GM12892 (cell line): ENCODE results near the gene FAU.

ENCODE experiments used
- DNase-seq: peaks from one replicate; pipeline ENCODE4 v3.0.0; 2011; ENCODE audit not compliant: insufficient read length
- FAIRE-seq: peaks from 2 replicates; lab custom pipeline; 2011; peaks lifted over from hg19 to GRCh38; lab: Jason Lieb, UNC
- POLR2A ChIP-seq: IDR thresholded peaks from 2 replicates; pipeline ENCODE4 v1.6.1; 2011; ENCODE audit warnings: low read depth, low read length, control low read depth
- POLR2AphosphoS5 ChIP-seq: IDR thresholded peaks from 2 replicates; pipeline ENCODE4 v1.6.1; 2011; ENCODE audit warnings: low read depth, low read length, control low read depth
- TAF1 ChIP-seq: IDR thresholded peaks from 2 replicates; pipeline ENCODE4 v1.6.1; 2011; ENCODE audit warnings: low read depth, mild to moderate bottlenecking, control low read depth, low read length, borderline replicate concordance

Gene FAU

GRCh38 chr11:65109231-65110198 lies 12.4 kb downstream of the FAU start:
- FAIRE-seq (no peak), DNase-seq (no peak)
- TF ChIP-seq POLR2AphosphoS5 (0 out of 2 replicates have a peak, but pooled peaks have one; percentile 10), TAF1 (no peak), POLR2A (peak; percentile 10; the same call in 1 of the 2 replicates)

DNA sequence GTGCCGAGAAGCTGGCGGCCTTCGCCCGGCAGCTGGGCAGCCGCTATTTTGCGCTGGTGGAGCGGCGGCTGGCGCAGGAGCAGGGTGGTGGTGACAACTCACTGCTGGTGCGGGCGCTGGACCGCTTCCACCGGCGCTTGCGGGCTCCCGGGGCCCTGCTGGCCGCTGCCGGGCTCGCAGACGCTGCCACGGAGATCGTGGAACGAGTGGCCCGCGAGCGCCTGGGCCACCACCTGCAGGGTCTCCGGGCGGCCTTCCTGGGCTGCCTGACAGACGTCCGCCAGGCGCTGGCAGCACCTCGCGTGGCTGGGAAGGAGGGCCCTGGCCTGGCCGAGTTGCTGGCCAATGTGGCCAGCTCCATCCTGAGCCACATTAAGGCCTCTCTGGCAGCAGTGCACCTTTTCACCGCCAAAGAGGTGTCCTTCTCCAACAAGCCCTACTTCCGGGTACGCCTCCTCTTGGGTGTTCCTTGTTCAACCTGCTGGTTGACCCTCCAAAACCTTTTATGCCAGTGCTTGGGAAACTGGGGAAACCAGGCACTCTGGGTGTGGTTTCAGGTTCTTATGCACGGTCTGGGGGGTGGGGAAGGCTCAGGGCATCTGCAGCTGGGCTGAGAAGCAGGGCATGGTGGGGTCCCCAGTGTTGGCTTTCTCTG lies 13.3 kb downstream of the FAU start:
- FAIRE-seq (no peak), DNase-seq (no peak)

GRCh38 chr11:65107751-65108468 lies 14.0 kb downstream of the FAU start:
- DNase-seq (no peak), FAIRE-seq (no peak)
- TF ChIP-seq POLR2A (no peak), TAF1 (no peak), POLR2AphosphoS5 (no peak)

More for the DNA sequence above, 13.3 kb downstream of the FAU start:
- TF ChIP-seq POLR2AphosphoS5 (no peak), POLR2A (no peak), TAF1 (no peak)

GRCh38 chr11:65107078-65107477 lies 14.9 kb downstream of the FAU start:
- TF ChIP-seq TAF1, result no peak
- no peak for TF ChIP-seq POLR2AphosphoS5
- TF ChIP-seq POLR2A, result no peak
- no peak for DNase-seq
- no peak for FAIRE-seq

GRCh38 chr11:65104628-65105027 lies 17.3 kb downstream of the FAU start:
- no peak for FAIRE-seq
- TF ChIP-seq POLR2AphosphoS5 (no peak), TAF1 (no peak), POLR2A (no peak)
- no peak for DNase-seq

GRCh38 chr11:65103476-65103875 lies 18.5 kb downstream of the FAU start:
- DNase-seq, result no peak
- TF ChIP-seq POLR2AphosphoS5 (no peak), TAF1 (no peak), POLR2A (no peak)
- FAIRE-seq, result no peak

DNA sequence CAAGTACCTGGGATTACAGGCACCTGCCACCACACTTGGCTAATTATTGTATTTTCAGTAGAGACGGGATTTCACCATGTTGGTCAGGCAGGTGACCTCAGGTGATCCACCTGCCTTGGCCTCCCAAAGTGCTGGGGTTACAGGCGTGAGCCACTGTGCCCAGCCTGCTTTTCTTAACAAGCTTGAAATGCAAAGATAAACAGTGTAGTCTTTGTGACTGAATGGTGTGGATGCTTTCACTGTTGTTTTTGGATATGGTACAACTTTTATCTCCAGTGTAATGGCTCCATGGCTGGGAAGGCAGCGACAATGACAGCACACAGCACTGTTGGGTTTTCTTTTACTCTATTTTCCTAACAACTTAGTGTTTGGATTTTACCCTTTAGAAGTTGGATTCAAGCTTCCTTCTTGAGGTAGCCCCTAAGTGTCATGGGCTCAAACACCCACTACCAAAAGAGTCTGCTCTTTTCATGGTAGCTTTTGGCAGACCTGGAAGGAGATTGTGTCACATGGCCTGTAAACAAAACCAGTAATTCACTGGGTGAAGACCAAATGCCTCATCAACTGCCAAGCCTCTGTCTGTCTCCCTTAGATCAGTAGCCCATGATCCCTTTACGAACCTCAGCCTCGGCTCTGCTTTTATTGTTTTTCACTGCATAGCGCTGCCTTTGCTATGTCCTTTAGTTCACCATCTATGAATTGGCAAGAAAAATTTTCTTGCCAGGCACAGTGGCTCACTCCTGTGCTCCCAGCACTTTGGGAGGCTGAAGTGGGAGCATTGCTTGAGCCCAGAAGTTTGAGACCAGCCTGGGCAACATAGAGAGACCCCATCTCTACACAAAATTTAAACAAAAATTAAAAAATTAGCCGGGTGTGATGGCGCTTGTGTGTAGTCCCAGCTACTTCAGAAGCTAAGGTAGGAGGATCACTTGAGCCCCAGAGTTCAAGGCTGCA lies 19.5 kb downstream of the FAU start:
- no peak for FAIRE-seq
- no peak for DNase-seq
- no peak for TF ChIP-seq POLR2AphosphoS5
- no peak for TF ChIP-seq TAF1
- TF ChIP-seq POLR2A, result no peak

DNA sequence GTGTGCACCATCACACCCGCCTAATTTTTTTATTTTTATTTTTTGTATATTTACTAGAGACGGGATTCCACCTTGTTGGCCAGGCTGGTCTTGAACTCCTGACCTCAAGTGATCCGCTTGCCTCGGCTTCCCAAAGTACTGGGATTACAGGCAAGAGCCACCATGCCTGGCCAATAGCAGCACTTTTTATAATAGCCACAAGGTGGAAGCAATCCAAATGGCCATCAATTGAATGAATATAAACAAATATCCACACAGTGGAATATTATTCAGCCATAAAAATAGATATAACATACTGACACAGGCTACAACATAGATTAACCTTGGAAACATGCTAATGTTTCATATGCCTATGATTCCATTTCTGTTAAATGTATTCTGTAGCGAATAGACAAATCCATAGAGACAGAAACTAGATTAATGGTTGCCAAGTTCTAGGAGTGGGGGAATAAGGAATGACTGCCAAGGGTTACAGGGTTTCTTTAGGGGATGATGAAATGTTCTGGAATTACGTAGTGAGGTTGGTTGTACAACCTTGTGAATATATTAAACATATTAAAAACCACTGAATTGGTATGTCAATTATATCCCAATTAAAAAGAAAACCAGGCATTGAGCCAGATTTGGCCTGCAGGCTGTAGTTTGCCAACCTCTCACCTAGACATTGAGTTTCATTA lies 21.1 kb downstream of the FAU start:
- FAIRE-seq (peak; percentile 40), DNase-seq (no peak)
- TF ChIP-seq POLR2A (no peak), TAF1 (no peak)

DNA sequence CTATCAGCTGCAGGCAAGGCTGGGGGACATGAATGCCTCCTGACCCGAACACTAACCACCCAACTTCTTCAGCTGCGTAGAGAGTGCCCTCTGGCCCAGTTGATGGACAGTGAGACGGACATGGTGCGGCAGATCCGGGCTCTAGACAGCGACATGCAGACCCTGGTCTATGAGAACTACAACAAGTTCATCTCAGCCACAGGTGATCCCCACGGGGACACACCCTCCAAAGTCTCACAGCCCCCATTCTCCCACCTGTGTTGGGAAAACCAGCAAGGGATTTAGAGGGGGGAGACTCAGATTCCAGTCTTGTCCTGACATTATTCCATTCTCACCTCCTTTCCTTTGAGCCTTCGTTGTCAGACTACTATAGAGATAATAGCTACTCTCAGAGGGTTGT lies 25.0 kb downstream of the FAU start:
- no peak for TF ChIP-seq POLR2A
- no peak for FAIRE-seq
- no peak for DNase-seq

DNA sequence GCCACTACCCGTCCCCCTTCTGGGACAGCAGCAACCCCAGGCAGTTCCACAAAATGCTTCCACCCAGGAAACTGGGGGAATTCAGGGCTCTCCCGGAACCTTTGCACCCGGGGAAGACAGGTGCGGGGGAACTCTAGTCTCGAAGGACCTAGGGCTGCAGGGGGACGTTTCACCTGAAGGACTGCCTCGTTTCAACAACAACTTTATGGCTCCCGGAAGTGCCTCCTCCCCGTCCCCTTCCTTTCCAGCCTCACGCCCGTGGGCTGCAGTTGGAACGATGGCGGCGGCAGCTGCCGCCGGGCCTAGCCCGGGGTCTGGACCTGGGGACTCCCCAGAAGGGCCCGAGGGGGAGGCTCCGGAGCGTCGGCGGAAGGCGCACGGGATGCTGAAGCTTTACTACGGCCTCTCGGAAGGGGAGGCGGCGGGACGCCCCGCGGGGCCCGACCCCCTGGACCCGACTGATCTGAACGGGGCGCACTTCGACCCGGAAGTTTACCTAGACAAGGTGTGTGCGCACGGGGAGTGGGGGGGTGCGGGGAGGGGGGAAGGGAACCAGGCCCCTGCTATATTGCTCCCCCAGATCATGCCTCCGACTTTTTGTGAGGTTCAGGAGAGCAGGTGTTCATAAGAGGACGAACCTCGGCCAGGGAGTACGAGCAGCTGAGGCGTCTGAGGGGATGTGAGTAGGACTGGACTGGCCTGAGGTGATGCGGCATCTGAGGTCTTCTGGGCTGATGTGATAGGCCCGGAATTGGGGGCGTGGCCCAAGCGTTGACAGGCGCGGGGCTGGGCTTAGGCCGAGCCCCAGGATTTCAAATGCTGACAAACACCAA lies 25.7 kb downstream of the FAU start, which contains the start of gene VPS51:
TSS of gene VPS51 (plus strand) at position 241 of the 833 bp plus-strand sequence. CDS start at position 278, 37 bp downstream.
- FAIRE-seq, result peak; percentile 99
- peak; percentile 95 for DNase-seq
- TF ChIP-seq POLR2AphosphoS5 (peak; percentile 97), POLR2A (peak; percentile 95), TAF1 (peak; percentile 97)
